WTC11 (cell line): Measurements from ENCODE around the gene SLC49A3. TPM values are rescaled to one million over a fixed set of nuclear protein-coding genes. Genes with fewer than 3 reads are reported as not detected.

Experiments used
- ATAC-seq: fragments of 200-7000 bp; cut with Tn5 transposase; 2 replicates; pipeline ENCODE4 v1.10.0; 2021; ENCODE audit warnings: mild to moderate bottlenecking, moderate library complexity
- CTCF ChIA-PET: fragments of 300-600 bp; sonication (Branson Sonifier 250); formaldehyde crosslinking; loops from one replicate; lab custom pipeline; 2021; ENCODE audit warnings: antibody characterized with exemption; lab: Charles Lee
- POLR2A ChIA-PET: fragments of 350-600 bp; sonication (Branson Sonifier 250); formaldehyde crosslinking; loops from one replicate; lab custom pipeline; 2021; ENCODE audit warnings: antibody characterized with exemption; lab: Charles Lee
- DNase-seq: peaks from one replicate; pipeline ENCODE4 v3.0.0; 2021; ENCODE audit warnings: low spot score
- H3K27ac Mint-ChIP-seq: 2 replicates; pipeline ENCODE4 v1.8.0; 2021; ENCODE audit warnings: mixed read lengths
- H3K27me3 Mint-ChIP-seq: 2 replicates; pipeline ENCODE4 v1.8.0; 2021; ENCODE audit warnings: low read depth, mild to moderate bottlenecking, moderate library complexity, mixed read lengths
- H3K36me3 Mint-ChIP-seq: 2 replicates; pipeline ENCODE4 v1.8.0; 2021; ENCODE audit warnings: mixed read lengths
- H3K4me1 Mint-ChIP-seq: 2 replicates; pipeline ENCODE4 v1.8.0; 2022; ENCODE audit warnings: mixed read lengths
- H3K4me3 Mint-ChIP-seq: 2 replicates; pipeline ENCODE4 v1.8.0; 2021; ENCODE audit warnings: mild to moderate bottlenecking, moderate library complexity, mixed read lengths
- H3K9me3 Mint-ChIP-seq: 2 replicates; pipeline ENCODE4 v1.8.0; 2021; ENCODE audit warnings: mixed read lengths
- CBFB ChIP-seq: sonication (generic); formaldehyde crosslinking; IDR thresholded peaks from 2 replicates; pipeline ENCODE4 v1.8.1; 2022; ENCODE audit warnings: mild to moderate bottlenecking, low read depth, missing genetic modification reagents
- ETV6 ChIP-seq: sonication (generic); formaldehyde crosslinking; IDR thresholded peaks from 2 replicates; pipeline ENCODE4 v1.8.1; 2022; ENCODE audit warnings: mild to moderate bottlenecking, missing genetic modification reagents
- FOXJ3 ChIP-seq: sonication (generic); formaldehyde crosslinking; IDR thresholded peaks from 2 replicates; pipeline ENCODE4 v1.9.0; 2021; ENCODE audit warnings: missing genetic modification reagents, mild to moderate bottlenecking, borderline replicate concordance
- FOXK1 ChIP-seq: sonication (generic); formaldehyde crosslinking; IDR thresholded peaks from 2 replicates; pipeline ENCODE4 v1.8.0; 2022; ENCODE audit warnings: mild to moderate bottlenecking, moderate library complexity, missing genetic modification reagents
- GRHL2 ChIP-seq: fragments of 250-450 bp; sonication (Bioruptor Pico); IDR thresholded peaks from 2 replicates; pipeline ENCODE4 v1.8.0; 2022; ENCODE audit warnings: mild to moderate bottlenecking, moderate library complexity; ENCODE audit not compliant: insufficient replicate concordance, severe bottlenecking
- HMGA2 ChIP-seq: fragments of 250-450 bp; sonication (Bioruptor Pico); IDR thresholded peaks from 2 replicates; pipeline ENCODE4 v1.4.0; 2021; ENCODE audit warnings: mild to moderate bottlenecking, moderate library complexity
- NR2C2 ChIP-seq: sonication (generic); formaldehyde crosslinking; IDR thresholded peaks from 2 replicates; pipeline ENCODE4 v1.8.0; 2022; ENCODE audit warnings: mild to moderate bottlenecking, missing genetic modification reagents
- NR3C1 ChIP-seq: sonication (generic); formaldehyde crosslinking; conservative IDR thresholded peaks from 2 replicates; pipeline ENCODE4 v1.8.1; 2023; ENCODE audit warnings: low read depth, mild to moderate bottlenecking, missing genetic modification reagents
- SMAD3 ChIP-seq: sonication (generic); formaldehyde crosslinking; IDR thresholded peaks from 2 replicates; pipeline ENCODE4 v1.8.0; 2022; ENCODE audit warnings: missing genetic modification reagents, mild to moderate bottlenecking, borderline replicate concordance
- USF2 ChIP-seq: sonication (generic); formaldehyde crosslinking; IDR thresholded peaks from 2 replicates; pipeline ENCODE4 v1.8.1; 2023; ENCODE audit warnings: mild to moderate bottlenecking, missing genetic modification reagents, moderate library complexity
- ZNF416 ChIP-seq: fragments of 250-450 bp; sonication (Bioruptor Pico); IDR thresholded peaks from 2 replicates; pipeline ENCODE4 v1.9.0; 2021; ENCODE audit warnings: mild to moderate bottlenecking, inconsistent platforms
- ZNF671 ChIP-seq: fragments of 250-450 bp; sonication (Bioruptor Pico); IDR thresholded peaks from 2 replicates; pipeline ENCODE4 v1.8.0; 2021; ENCODE audit warnings: mild to moderate bottlenecking
- total RNA-seq: library from RNA; stranded (reverse); gene quantifications from 3 replicates; pipeline ENCODE4 v1.2.3, GENCODE V29; 2021
- TF ChIP-seq, protein P1 (sequence below): fragments of 250-450 bp; sonication (Bioruptor Pico); IDR thresholded peaks from 2 replicates; pipeline ENCODE4 v1.9.0; 2021; ENCODE audit warnings: mild to moderate bottlenecking
- TF ChIP-seq, protein P2 (sequence below): sonication (generic); formaldehyde crosslinking; IDR thresholded peaks from 2 replicates; pipeline ENCODE4 v1.8.1; 2022; ENCODE audit warnings: mild to moderate bottlenecking, missing genetic modification reagents, moderate library complexity, borderline replicate concordance
- TF ChIP-seq, protein P3 (sequence below): fragments of 200-600 bp; IDR thresholded peaks from 2 replicates; pipeline ENCODE4 v1.8.0; 2022; ENCODE audit warnings: antibody characterized with exemption
- TF ChIP-seq, protein P4 (sequence below): sonication (generic); formaldehyde crosslinking; IDR thresholded peaks from 2 replicates; pipeline ENCODE4 v1.8.0; 2022; ENCODE audit warnings: mild to moderate bottlenecking, missing genetic modification reagents
- TF ChIP-seq, protein P5 (sequence below): fragments of 250-450 bp; sonication (Bioruptor Pico); conservative IDR thresholded peaks from 2 replicates; pipeline ENCODE4 v1.9.0; 2021; ENCODE audit warnings: mild to moderate bottlenecking

The SLC49A3 gene
- total RNA-seq, 1 experiment from 2014 or later, result 5.8 TPM

DNA sequence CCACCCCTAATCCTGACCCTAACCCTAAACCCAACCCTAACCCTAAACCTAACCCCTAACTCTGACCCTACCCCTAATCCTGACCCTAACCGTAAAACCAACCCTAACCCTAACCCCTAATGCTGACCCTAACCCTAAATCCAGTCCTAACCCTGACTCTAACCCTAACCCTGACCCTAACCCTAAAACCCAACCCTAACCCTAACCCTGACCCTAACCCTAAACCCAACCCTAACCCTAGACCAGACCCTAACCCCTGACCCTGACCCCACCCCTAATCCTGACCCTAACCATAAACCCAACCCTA is 16.0 kb upstream of the SLC49A3 start (continued):
- TF ChIP-seq, protein P1, sequence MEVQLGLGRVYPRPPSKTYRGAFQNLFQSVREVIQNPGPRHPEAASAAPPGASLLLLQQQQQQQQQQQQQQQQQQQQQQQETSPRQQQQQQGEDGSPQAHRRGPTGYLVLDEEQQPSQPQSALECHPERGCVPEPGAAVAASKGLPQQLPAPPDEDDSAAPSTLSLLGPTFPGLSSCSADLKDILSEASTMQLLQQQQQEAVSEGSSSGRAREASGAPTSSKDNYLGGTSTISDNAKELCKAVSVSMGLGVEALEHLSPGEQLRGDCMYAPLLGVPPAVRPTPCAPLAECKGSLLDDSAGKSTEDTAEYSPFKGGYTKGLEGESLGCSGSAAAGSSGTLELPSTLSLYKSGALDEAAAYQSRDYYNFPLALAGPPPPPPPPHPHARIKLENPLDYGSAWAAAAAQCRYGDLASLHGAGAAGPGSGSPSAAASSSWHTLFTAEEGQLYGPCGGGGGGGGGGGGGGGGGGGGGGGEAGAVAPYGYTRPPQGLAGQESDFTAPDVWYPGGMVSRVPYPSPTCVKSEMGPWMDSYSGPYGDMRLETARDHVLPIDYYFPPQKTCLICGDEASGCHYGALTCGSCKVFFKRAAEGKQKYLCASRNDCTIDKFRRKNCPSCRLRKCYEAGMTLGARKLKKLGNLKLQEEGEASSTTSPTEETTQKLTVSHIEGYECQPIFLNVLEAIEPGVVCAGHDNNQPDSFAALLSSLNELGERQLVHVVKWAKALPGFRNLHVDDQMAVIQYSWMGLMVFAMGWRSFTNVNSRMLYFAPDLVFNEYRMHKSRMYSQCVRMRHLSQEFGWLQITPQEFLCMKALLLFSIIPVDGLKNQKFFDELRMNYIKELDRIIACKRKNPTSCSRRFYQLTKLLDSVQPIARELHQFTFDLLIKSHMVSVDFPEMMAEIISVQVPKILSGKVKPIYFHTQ (CRISPR knock-in tag), result no peak
- TF ChIP-seq SMAD3 (CRISPR knock-in tag), result no peak

GRCh38 chr4:704198-704891 is 15.4 kb upstream of the SLC49A3 start:
- ATAC-seq (no peak), DNase-seq (no peak)
- Mint-ChIP-seq H3K4me1 (peaks cover 9% of the 10 kb centered on the region; the same call in 1 of the 2 replicates), H3K36me3 (peaks cover 8% of the 10 kb centered on the region), H3K9me3 (peaks cover 5% of the 10 kb centered on the region), H3K27ac (no peak overlapping the region), H3K27me3 (peaks cover 20% of the 10 kb centered on the region), H3K4me3 (no peak overlapping the region)
- ChIA-PET POLR2A (no interaction called here), CTCF (interaction anchor here (1.6 kb wide), 1 partner anchor 21 kb away, joined by 13 read pairs; no protein-coding TSS in a partner anchor)
- TF ChIP-seq ZNF671 (no peak), FOXJ3 (CRISPR knock-in tag) (no peak), GRHL2 (CRISPR knock-in tag) (no peak), FOXK1 (no peak), NR3C1 (CRISPR knock-in tag) (no peak), NR2C2 (CRISPR knock-in tag) (no peak), ZNF416 (CRISPR knock-in tag) (no peak), USF2 (CRISPR knock-in tag) (no peak), HMGA2 (no peak), ETV6 (CRISPR knock-in tag) (no peak), CBFB (CRISPR knock-in tag) (no peak)
- TF ChIP-seq, protein P2, sequence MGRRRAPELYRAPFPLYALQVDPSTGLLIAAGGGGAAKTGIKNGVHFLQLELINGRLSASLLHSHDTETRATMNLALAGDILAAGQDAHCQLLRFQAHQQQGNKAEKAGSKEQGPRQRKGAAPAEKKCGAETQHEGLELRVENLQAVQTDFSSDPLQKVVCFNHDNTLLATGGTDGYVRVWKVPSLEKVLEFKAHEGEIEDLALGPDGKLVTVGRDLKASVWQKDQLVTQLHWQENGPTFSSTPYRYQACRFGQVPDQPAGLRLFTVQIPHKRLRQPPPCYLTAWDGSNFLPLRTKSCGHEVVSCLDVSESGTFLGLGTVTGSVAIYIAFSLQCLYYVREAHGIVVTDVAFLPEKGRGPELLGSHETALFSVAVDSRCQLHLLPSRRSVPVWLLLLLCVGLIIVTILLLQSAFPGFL (CRISPR knock-in tag), result no peak
- TF ChIP-seq, protein P3, sequence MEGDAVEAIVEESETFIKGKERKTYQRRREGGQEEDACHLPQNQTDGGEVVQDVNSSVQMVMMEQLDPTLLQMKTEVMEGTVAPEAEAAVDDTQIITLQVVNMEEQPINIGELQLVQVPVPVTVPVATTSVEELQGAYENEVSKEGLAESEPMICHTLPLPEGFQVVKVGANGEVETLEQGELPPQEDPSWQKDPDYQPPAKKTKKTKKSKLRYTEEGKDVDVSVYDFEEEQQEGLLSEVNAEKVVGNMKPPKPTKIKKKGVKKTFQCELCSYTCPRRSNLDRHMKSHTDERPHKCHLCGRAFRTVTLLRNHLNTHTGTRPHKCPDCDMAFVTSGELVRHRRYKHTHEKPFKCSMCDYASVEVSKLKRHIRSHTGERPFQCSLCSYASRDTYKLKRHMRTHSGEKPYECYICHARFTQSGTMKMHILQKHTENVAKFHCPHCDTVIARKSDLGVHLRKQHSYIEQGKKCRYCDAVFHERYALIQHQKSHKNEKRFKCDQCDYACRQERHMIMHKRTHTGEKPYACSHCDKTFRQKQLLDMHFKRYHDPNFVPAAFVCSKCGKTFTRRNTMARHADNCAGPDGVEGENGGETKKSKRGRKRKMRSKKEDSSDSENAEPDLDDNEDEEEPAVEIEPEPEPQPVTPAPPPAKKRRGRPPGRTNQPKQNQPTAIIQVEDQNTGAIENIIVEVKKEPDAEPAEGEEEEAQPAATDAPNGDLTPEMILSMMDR, result no peak
- TF ChIP-seq, protein P4, sequence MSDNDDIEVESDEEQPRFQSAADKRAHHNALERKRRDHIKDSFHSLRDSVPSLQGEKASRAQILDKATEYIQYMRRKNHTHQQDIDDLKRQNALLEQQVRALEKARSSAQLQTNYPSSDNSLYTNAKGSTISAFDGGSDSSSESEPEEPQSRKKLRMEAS (CRISPR knock-in tag), result no peak
- TF ChIP-seq, protein P5, sequence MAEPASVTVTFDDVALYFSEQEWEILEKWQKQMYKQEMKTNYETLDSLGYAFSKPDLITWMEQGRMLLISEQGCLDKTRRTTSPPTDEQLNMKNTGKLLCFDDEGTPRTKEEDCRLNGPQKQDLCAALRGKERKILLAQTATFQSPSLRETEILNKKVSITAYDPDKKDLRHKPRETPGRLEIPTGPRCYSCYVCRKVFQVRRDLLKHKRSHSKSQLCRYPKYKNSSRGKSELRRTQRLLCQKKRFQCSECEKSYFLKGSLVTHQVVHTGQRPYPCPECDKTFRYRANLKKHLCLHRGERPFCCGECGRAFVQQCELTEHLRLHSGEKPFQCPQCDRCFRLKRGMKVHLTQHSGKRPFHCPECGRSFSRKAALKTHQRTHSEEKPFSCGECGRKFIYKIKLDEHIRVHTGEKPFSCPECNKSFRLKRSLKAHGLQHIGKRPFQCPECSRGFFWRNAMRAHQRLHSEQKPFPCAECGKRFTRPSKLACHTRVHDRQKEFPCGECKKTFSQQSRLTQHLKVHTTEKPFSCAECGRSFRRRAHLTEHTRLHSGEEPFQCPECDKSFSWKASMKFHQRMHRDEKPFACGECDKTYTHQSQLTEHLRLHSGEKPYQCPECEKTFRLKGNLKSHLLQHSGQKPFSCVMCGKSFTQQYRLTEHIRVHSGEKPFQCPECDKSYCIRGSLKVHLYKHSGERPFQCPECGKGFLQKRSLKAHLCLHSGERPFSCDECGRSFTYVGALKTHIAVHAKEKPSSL, result no peak
